Putamen (tissue), 1 donor: ENCODE data around the gene SQSTM1.
"Not testable (repeated sequence)": the region's sequence is repeated elsewhere in the genome, so short reads cannot be mapped to it uniquely, and the experiment has no call there.

ENCODE experiments used
- DNase-seq: peaks from one replicate; pipeline ENCODE4 v3.0.0-alpha.2; 2016; ENCODE audit warnings: low spot score

SQSTM1 gene

GRCh38 chr5:179820483-179821297 is at the start of gene SQSTM1:
SQSTM1 (plus strand) TSS chr5:179820905; CDS start chr5:179820937, 32 bp downstream.
- DNase-seq: peak; percentile 89

GRCh38 chr5:179771311-179771895 is 49.3 kb upstream of the SQSTM1 start:
- no peak for DNase-seq

GRCh38 chr5:179772351-179772750 is 48.4 kb upstream of the SQSTM1 start:
- no peak for DNase-seq

- DNase-seq: no peak
Measured at GRCh38 chr5:179773686-179774040, 47.0 kb upstream of the SQSTM1 start.

GRCh38 chr5:179774442-179774841 is 46.3 kb upstream of the SQSTM1 start:
- no peak for DNase-seq

GRCh38 chr5:179776411-179776938 is 44.2 kb upstream of the SQSTM1 start:
- no peak for DNase-seq

GRCh38 chr5:179777456-179777855 is 43.2 kb upstream of the SQSTM1 start:
- no peak for DNase-seq

GRCh38 chr5:179777909-179778308 is 42.8 kb upstream of the SQSTM1 start:
- DNase-seq: no peak

- DNase-seq: no peak
Measured at GRCh38 chr5:179778591-179778990, 42.1 kb upstream of the SQSTM1 start.

- DNase-seq: no peak
Measured at GRCh38 chr5:179779826-179780225, 40.9 kb upstream of the SQSTM1 start.

- DNase-seq: no peak
Measured at GRCh38 chr5:179780362-179780761, 40.3 kb upstream of the SQSTM1 start.

GRCh38 chr5:179781846-179782245 is 38.9 kb upstream of the SQSTM1 start:
- no peak for DNase-seq

- no peak for DNase-seq
Measured at GRCh38 chr5:179783128-179783527, 37.6 kb upstream of the SQSTM1 start.

GRCh38 chr5:179786861-179787260 is 33.8 kb upstream of the SQSTM1 start:
- DNase-seq: no peak

- DNase-seq: no peak
Measured at GRCh38 chr5:179788193-179788854, 32.4 kb upstream of the SQSTM1 start.

GRCh38 chr5:179789278-179789677 is 31.4 kb upstream of the SQSTM1 start:
- not testable (repeated sequence) for DNase-seq

GRCh38 chr5:179791881-179792611 is 28.7 kb upstream of the SQSTM1 start:
- no peak for DNase-seq

- DNase-seq: no peak
Measured at GRCh38 chr5:179792612-179793467, 27.9 kb upstream of the SQSTM1 start.

GRCh38 chr5:179793468-179794139 is 27.1 kb upstream of the SQSTM1 start, which contains the start of gene LTC4S:
LTC4S (plus strand) TSS chr5:179793986; CDS start chr5:179794081, 95 bp downstream.
- DNase-seq: no peak

GRCh38 chr5:179794171-179794570 is 26.5 kb upstream of the SQSTM1 start:
- DNase-seq: no peak

GRCh38 chr5:179794575-179794974 is 26.1 kb upstream of the SQSTM1 start:
- no peak for DNase-seq
